ENCODE data around the gene MKS1.

Gene MKS1

DNA sequence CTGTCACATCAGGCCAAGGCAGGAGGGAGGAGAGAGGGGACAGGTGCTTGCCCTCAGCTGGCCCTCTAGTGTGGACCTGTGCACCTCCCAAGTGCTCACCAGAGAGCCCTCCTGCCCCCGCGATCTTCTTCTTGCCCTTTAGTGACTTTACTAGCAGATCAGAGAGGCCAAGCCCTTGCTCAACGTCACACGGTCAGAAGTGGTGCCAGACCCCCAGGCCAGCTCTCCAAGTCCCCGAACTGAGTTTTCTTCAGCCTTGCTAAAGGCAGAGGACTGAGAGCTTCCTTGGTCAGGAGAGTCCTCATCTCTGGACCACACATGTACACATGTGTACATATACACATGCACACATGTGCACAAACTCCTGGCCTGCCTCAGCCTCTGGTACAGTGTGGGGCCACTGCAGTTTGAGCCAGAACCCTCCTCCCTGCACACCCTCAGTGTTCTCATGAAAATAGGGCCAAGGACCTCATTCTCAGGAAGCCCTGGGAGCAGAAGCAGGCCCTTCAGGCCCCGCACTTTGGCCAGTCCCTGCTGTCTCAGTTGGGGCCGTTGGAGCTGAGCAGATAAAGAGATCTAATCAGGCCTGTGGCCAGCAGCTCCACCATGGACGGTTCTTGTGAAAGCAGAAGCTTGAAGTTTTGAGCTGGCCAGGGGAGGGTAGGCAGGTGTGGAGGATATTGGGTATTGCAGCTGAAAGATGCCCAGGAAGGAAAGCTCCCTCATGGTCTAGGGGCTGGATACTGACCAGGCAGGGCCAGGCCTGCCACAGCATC is 33.9 kb downstream of the MKS1 start:
- TF ChIP-seq, protein P1, sequence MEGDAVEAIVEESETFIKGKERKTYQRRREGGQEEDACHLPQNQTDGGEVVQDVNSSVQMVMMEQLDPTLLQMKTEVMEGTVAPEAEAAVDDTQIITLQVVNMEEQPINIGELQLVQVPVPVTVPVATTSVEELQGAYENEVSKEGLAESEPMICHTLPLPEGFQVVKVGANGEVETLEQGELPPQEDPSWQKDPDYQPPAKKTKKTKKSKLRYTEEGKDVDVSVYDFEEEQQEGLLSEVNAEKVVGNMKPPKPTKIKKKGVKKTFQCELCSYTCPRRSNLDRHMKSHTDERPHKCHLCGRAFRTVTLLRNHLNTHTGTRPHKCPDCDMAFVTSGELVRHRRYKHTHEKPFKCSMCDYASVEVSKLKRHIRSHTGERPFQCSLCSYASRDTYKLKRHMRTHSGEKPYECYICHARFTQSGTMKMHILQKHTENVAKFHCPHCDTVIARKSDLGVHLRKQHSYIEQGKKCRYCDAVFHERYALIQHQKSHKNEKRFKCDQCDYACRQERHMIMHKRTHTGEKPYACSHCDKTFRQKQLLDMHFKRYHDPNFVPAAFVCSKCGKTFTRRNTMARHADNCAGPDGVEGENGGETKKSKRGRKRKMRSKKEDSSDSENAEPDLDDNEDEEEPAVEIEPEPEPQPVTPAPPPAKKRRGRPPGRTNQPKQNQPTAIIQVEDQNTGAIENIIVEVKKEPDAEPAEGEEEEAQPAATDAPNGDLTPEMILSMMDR (IDR thresholded peaks at IDR 0.05), result no peak
- peaks cover 20% of the 10 kb centered on the region for H3K27me3 ChIP-seq

DNA sequence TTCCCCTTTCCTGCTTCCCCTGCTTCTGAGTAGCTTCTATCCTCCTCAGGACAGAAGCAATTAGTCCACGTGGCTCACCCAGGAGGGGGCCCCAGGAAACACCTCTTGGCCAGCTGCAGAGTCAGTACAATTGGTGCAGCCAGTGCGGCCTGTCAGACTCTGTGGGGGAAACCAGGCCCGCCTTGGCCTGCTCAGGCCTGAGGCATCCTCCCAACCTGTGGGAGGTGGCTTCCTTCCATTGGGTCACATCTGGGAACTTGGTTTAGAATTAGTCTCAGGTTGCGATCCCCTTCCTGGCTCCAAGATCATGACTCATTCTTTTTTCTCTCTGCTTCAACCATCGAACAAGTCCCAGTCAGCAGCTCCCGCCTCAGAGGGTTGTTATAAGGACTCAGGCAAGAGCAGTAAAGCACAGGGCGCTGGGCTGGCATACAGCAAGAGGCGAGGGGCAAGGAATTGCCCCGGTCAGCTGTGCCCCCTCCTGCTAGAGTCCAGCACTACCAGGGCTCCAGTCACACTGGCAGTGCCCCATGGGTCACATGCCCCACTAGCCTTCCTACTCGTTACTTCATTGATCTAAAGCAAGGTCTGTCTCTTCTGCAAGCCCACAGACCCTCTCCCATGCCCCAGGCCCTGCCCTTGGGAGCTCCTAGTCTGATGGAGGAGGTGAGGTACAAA is 34.6 kb downstream of the MKS1 start:
- no peak overlapping the region for H3K27ac ChIP-seq
- peaks cover 5% of the 10 kb centered on the region in 2 experiments for H3K4me1 ChIP-seq (ENCODE audit: control insufficient read depth in 1 of 2, insufficient read depth in 1 of 2, low read depth in 1 of 2, low read length in 1 of 2)
- TF ChIP-seq, protein P1 (IDR thresholded peaks at IDR 0.05), result no peak
- peaks cover 12% of the 10 kb centered on the region for H3K27me3 ChIP-seq
- H3K36me3 ChIP-seq, result no peaks in the 10 kb centered on the region
- H3K4me3 ChIP-seq (ENCODE audit: low read depth in 1 of 2, low read length in 1 of 2), result no peak overlapping the region
- H3K9me3 ChIP-seq, result no peaks in the 10 kb centered on the region

More for the DNA sequence above, 33.9 kb downstream of the MKS1 start:
- Histone ChIP-seq H3K9me3 (no peaks in the 10 kb centered on the region), H3K4me1 (ENCODE audit: control insufficient read depth in 1 of 2, insufficient read depth in 1 of 2, low read depth in 1 of 2, low read length in 1 of 2) (peaks cover 5% of the 10 kb centered on the region in 2 experiments), H3K27ac (no peak overlapping the region), H3K4me3 (ENCODE audit: low read depth in 1 of 2, low read length in 1 of 2) (no peak overlapping the region), H3K36me3 (no peaks in the 10 kb centered on the region)

DNA sequence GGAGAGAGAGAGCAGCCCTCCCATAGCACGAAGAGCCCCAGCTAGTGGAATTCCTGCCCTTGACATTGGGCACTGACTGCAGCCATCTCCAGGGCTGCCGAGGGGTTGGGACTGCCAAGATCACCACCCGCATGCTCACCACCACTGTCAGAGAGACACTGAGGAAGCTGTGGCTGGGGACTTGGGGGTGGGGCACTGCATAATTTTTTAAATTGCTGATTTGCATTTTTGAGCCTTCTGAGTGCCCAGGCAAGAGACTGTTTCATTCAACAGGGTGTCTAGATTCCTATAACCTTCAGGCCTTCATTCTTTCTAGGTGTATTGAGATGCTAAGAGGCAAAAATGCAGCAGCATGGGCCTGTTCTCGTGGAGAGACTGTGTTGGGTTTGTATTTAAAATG is 35.5 kb downstream of the MKS1 start:
- no peak overlapping the region for H3K4me3 ChIP-seq (ENCODE audit: low read depth in 1 of 2, low read length in 1 of 2)
- TF ChIP-seq, protein P1 (IDR thresholded peaks at IDR 0.05), result no peak
- H3K9me3 ChIP-seq, result no peaks in the 10 kb centered on the region
- no peak overlapping the region for H3K27ac ChIP-seq
- no peaks in the 10 kb centered on the region for H3K36me3 ChIP-seq
- peaks cover 5% of the 10 kb centered on the region in 2 experiments for H3K4me1 ChIP-seq (ENCODE audit: control insufficient read depth in 1 of 2, insufficient read depth in 1 of 2, low read depth in 1 of 2, low read length in 1 of 2)
- H3K27me3 ChIP-seq, result peaks cover 6% of the 10 kb centered on the region

DNA sequence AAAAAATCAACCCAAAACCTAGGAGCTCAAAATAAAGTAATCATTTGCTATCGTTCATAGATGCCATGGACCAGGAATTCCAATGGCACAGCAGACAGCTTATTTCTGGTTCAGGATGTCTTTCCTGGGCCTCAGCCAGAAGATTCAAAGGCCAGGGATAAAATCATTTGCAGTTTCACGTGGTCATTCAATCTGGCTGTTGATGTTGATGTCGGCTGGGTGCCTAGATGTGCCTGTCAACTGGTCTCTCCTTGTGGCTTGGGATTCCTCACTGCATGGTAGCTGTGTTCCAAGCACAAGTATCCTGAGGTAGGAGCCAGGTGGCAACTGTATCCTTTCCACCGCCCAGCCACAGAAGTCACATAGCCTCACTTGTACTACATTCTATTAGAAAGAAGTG is 37.3 kb downstream of the MKS1 start:
- Histone ChIP-seq H3K27ac (no peak overlapping the region), H3K36me3 (no peaks in the 10 kb centered on the region), H3K9me3 (no peaks in the 10 kb centered on the region), H3K27me3 (peaks cover 6% of the 10 kb centered on the region), H3K4me1 (ENCODE audit: control insufficient read depth in 1 of 2, insufficient read depth in 1 of 2, low read depth in 1 of 2, low read length in 1 of 2) (peaks cover 5% of the 10 kb centered on the region in 2 experiments), H3K4me3 (ENCODE audit: low read depth in 1 of 2, low read length in 1 of 2) (no peak overlapping the region)
- TF ChIP-seq, protein P1 (IDR thresholded peaks at IDR 0.05), result no peak

DNA sequence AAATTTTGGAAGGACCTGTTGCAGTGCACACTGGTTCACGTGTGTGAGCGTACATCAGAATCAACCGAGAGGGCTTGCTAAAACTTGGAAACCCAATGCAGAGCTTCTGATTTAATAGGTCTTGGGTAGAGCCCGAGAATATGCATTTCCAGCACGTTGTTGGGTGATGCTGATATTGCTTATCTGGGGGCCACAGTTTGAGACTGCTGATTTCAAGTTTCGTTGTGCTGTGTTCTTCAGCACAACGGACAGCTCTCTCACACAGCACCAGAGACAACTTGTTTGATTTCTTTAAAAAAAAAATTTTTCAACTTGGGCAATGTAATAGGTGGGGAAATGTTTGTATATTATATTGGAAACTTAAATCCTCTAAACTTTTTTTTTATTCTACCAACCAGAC is 42.9 kb downstream of the MKS1 start:
- H3K9me3 ChIP-seq, result no peaks in the 10 kb centered on the region
- TF ChIP-seq, protein P1 (IDR thresholded peaks at IDR 0.05), result no peak
- H3K27ac ChIP-seq, result no peak overlapping the region
- H3K4me3 ChIP-seq (ENCODE audit: low read depth in 1 of 2, low read length in 1 of 2), result no peak overlapping the region
- H3K36me3 ChIP-seq, result no peaks in the 10 kb centered on the region
- no peaks in the 10 kb centered on the region for H3K4me1 ChIP-seq (ENCODE audit: control insufficient read depth in 1 of 2, insufficient read depth in 1 of 2, low read depth in 1 of 2, low read length in 1 of 2)
- H3K27me3 ChIP-seq, result peaks cover 57% of the 10 kb centered on the region
